ENCODE measurements around the gene LPP.

- no peak for TF ChIP-seq CTCF (IDR thresholded peaks at IDR 0.05)
- TF ChIP-seq POLR2A (IDR thresholded peaks at IDR 0.05) = no peak
Observed at GRCh38 chr3:188215129-188215528, 61.2 kb downstream of the LPP start.
